OCI-LY1 (cell line): ENCODE results near the gene P2RY8.

Source experiments
- CTCF ChIP-seq: fragments of 200-600 bp; sonication (generic), shearing (Covaris generic); IDR thresholded peaks from 2 replicates; pipeline ENCODE4 v1.5.1; 2017; ENCODE audit warnings: mild to moderate bottlenecking, antibody characterized with exemption, low read length, moderate library complexity, mixed read lengths
- EZH2 ChIP-seq: fragments of 200-600 bp; sonication (generic), shearing (Covaris generic); IDR thresholded peaks from 2 replicates; pipeline ENCODE4 v1.8.0; 2017; ENCODE audit warnings: borderline replicate concordance, mixed run types, mild to moderate bottlenecking, antibody characterized with exemption, low read length, moderate library complexity, mixed read lengths

GRCh38 chrX:1462596-1463251 lies 74.3 kb downstream of the P2RY8 start:
- TF ChIP-seq CTCF: no peak
- no peak for TF ChIP-seq EZH2
